Natural killer cell (primary cell): Measurements from ENCODE around the gene TUBB1. TPM values are rescaled to one million over a fixed set of nuclear protein-coding genes. Genes with fewer than 3 reads are reported as not detected.

Experiments
- ATAC-seq, 3 donors: fragments of 150-1000 bp in 2 of 3; fragments of 200-7000 bp in 1 of 3; cut with Tn5 transposase; 1 replicate in 1 of 3; 2 replicates in 2 of 3; pipeline ENCODE4 v1.10.0; 2021; ENCODE audit warnings: mild to moderate bottlenecking in 2 of 3, moderate library complexity in 2 of 3
- DNase-seq, 2 donors: peaks; one replicate each; pipeline versions ENCODE4 v3.0.0 to v3.0.0-alpha.2; 2013 to 2021; ENCODE audit warnings: mixed read lengths in 1 of 2
- H3K27ac ChIP-seq: one replicate; pipeline ENCODE4 v1.5.1; 2013; ENCODE audit warnings: mild to moderate bottlenecking, low read length
- H3K27me3 ChIP-seq: one replicate; pipeline ENCODE4 v1.6.1; 2013; ENCODE audit warnings: low read length; ENCODE audit not compliant: control insufficient read depth, insufficient read depth
- H3K36me3 ChIP-seq: one replicate; pipeline ENCODE4 v1.6.1; 2013; ENCODE audit warnings: low read length; ENCODE audit not compliant: control insufficient read depth, insufficient read depth
- H3K4me1 ChIP-seq: one replicate; pipeline ENCODE4 v1.6.1; 2013; ENCODE audit warnings: low read length; ENCODE audit not compliant: control insufficient read depth, insufficient read depth
- H3K4me3 ChIP-seq: one replicate; pipeline ENCODE4 v1.5.1; 2013; ENCODE audit warnings: low read length
- H3K9me3 ChIP-seq: one replicate; pipeline ENCODE4 v1.6.1; 2013; ENCODE audit warnings: low read length; ENCODE audit not compliant: control insufficient read depth, insufficient read depth
- H3K27ac Mint-ChIP-seq, 2 donors: one replicate each; pipeline ENCODE4 v1.8.0; 2022; ENCODE audit warnings: mild to moderate bottlenecking in 2 of 2, mixed read lengths in 2 of 2, moderate library complexity in 1 of 2
- H3K27me3 Mint-ChIP-seq, 2 donors: one replicate each; pipeline ENCODE4 v1.8.0; 2022; ENCODE audit warnings: low read depth in 2 of 2, mixed read lengths in 2 of 2
- H3K36me3 Mint-ChIP-seq: one replicate; pipeline ENCODE4 v1.8.0; 2022; ENCODE audit warnings: mixed read lengths
- H3K4me1 Mint-ChIP-seq, 2 donors: one replicate each; pipeline ENCODE4 v1.8.0; 2022; ENCODE audit warnings: mixed read lengths in 2 of 2
- H3K4me3 Mint-ChIP-seq: one replicate; pipeline ENCODE4 v1.8.0; 2022; ENCODE audit warnings: mild to moderate bottlenecking, moderate library complexity, mixed read lengths
- H3K9me3 Mint-ChIP-seq, 2 donors: one replicate each; pipeline ENCODE4 v1.8.0; 2022; ENCODE audit warnings: mixed read lengths in 2 of 2
- WGBS: methylation state at CpG from one replicate; pipeline ENCODE4 v1.1.7; 2013; ENCODE audit warnings: missing lambda C conversion rate; ENCODE audit not compliant: insufficient coverage; 5-methylcytosine and 5-hydroxymethylcytosine counted together
- intact Hi-C: fragments of 100-400 bp; cut with micrococcal nuclease; formaldehyde crosslinking; loops from one replicate; pipeline ENCODE4 v1.14.2; 2022
- total RNA-seq, 4 donors: library from RNA; stranded (reverse); fragments of 120-200 nt in 1 of 4; gene quantifications; one replicate each; pipeline versions ENCODE4 v1.2.3 to v1.2.4, GENCODE V29; 2013 to 2022
- TF ChIP-seq, protein P1 (sequence below): fragments of 200-600 bp; IDR thresholded peaks from one replicate; pipeline ENCODE4 v1.8.0; 2022; ENCODE audit warnings: antibody characterized with exemption

TUBB1 gene
- total RNA-seq, 3 donors from 2014 or later (not counting 1 experiment from before 2014, with no cell fraction given), result 4.3 to 46.9 (median 18.8) TPM

DNA sequence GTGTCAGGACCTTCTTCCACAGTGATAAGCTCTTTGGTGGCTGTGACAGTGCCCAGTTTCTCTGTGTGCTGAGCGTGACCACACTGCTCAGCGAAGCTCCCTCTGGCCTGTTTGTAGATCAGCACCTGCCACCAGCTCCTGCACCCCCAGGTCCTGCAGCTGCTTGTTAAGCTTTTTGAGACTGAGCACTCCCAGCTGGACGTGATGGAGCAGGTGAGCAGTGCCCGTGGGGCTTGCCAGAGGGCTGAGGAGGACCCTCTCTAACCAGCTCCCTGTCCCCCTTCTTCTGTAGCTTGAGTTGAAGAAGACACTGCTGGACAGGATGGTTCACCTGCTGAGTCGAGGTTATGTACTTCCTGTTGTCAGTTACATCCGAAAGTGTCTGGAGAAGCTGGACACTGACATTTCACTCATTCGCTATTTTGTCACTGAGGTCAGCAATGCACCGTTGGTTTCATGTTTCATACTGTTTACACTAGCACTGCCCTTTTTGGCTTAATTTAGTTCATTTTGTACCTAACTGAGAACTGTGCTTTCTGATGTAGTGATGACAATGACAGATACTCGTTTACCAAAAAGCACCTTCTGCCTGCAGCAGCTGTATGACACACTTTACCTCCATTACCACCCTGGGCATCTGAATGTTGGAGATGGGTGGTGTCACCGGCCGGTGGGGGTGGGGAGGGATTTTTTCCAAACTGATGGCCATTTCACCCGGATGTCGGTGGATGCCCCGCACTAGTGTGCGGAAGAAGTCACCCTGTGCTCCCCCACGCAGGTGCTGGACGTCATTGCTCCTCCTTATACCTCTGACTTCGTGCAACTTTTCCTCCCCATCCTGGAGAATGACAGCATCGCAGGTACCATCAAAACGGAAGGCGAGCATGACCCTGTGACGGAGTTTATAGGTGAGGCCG lies 25.6 kb upstream of the TUBB1 start:
- Histone ChIP-seq H3K4me3 (no peak overlapping the region), H3K36me3 (peaks cover 88% of the 10 kb centered on the region), H3K27me3 (no peaks in the 10 kb centered on the region), H3K27ac (no peak overlapping the region), H3K9me3 (no peaks in the 10 kb centered on the region), H3K4me1 (no peaks in the 10 kb centered on the region)
- peaks cover 14% of the 10 kb centered on the region for H3K36me3 Mint-ChIP-seq
- no peaks in the 10 kb centered on the region for H3K9me3 Mint-ChIP-seq
- TF ChIP-seq, protein P1, sequence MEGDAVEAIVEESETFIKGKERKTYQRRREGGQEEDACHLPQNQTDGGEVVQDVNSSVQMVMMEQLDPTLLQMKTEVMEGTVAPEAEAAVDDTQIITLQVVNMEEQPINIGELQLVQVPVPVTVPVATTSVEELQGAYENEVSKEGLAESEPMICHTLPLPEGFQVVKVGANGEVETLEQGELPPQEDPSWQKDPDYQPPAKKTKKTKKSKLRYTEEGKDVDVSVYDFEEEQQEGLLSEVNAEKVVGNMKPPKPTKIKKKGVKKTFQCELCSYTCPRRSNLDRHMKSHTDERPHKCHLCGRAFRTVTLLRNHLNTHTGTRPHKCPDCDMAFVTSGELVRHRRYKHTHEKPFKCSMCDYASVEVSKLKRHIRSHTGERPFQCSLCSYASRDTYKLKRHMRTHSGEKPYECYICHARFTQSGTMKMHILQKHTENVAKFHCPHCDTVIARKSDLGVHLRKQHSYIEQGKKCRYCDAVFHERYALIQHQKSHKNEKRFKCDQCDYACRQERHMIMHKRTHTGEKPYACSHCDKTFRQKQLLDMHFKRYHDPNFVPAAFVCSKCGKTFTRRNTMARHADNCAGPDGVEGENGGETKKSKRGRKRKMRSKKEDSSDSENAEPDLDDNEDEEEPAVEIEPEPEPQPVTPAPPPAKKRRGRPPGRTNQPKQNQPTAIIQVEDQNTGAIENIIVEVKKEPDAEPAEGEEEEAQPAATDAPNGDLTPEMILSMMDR, result no peak
- DNase-seq, result no peak
- intact Hi-C loops, result no loop called here
- H3K4me3 Mint-ChIP-seq, result no peak overlapping the region
- no peak overlapping the region for H3K27ac Mint-ChIP-seq
- H3K27me3 Mint-ChIP-seq, result no peaks in the 10 kb centered on the region
- peaks cover 0 to 4% of the 10 kb centered on the region in 2 donors for H3K4me1 Mint-ChIP-seq
- ATAC-seq, result no peak
- 89% methylated on average over 21 of the region's 23 CpGs for WGBS

DNA sequence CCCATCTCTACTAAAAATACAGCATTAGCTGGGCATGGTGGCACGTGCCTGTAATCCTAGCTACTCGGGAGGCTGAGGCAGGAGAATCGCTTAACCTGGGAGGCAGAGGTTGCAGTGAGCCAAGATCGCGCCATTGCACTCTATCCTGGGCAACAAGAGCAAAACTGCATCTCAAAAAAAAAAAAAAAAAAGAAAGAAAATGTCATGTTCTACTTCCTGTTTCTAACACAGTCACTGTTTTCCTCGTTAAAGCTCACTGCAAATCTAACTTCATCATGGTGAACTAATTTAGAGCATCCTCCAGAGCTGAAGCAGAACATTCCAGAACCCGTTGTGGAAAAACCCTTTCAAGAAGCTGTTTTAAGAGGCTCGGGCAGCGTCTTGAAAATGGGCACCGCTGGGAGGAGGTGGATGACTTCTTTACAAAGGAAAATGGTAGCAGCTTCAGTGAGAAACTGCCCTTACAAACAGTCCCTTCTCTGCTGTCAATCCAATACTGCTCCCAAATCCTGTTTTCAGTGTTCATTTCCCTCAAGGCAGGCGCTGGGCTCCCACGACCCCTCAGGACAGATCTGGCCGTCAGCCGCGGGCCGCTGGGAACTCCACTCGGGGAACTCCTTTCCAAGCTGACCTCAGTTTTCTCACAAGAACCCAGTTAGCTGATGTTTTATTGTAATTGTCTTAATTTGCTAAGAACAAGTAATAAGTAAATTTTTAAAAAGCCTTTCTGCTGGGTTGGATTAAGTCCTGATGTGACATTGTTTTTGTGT lies 24.7 kb upstream of the TUBB1 start:
- Mint-ChIP-seq H3K36me3 (peaks cover 7% of the 10 kb centered on the region), H3K27me3 (no peaks in the 10 kb centered on the region), H3K9me3 (no peaks in the 10 kb centered on the region), H3K4me3 (no peak overlapping the region), H3K27ac (peak overlapping the region in 1 of 2 donors; percentile 27), H3K4me1 (peaks cover 0 to 4% of the 10 kb centered on the region in 2 donors)
- ATAC-seq, result no peak
- Histone ChIP-seq H3K36me3 (peaks cover 83% of the 10 kb centered on the region), H3K4me1 (no peaks in the 10 kb centered on the region), H3K4me3 (no peak overlapping the region), H3K9me3 (no peaks in the 10 kb centered on the region), H3K27ac (no peak overlapping the region), H3K27me3 (no peaks in the 10 kb centered on the region)
- WGBS, result 84% methylated on average over 17 of the region's 17 CpGs
- intact Hi-C loops, result no loop called here
- TF ChIP-seq, protein P1, result no peak
- no peak for DNase-seq

DNA sequence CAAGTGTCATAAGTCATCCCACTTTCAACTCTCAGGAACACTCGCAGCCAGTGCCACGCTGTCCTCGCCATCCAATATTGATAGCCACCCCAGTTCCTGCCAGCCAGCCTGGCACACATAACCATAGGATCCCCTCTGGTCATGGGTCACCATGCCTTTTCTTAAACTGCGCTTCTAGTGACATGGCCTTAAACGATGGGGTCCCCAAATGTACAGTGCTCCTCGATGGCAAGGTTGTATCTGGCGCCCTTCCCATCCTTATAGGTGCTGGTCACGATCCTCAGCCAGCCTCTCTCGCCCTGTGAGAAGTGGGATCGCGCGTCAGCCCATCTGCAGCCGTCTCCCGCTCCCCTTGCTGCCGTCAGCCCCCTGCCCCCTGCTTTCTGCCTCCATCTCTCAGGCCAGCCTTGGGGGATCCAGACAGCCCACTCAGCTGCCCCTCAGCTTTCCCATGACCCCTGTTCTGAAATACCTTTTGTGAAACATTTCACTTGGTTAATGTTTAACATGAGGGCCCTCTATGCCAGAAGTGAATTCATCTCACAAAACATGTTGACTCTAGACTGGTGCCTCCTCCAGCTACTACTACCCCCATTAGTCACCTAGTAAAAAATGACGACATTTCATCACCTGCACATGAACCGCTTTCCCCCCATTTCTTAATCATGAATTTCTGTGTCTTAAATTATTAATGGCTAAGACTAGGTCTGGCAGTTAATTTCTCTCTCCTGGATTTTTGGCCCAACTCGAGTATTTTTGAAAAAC lies 23.6 kb upstream of the TUBB1 start:
- no peak for ATAC-seq
- 93% methylated on average over 17 of the region's 18 CpGs for WGBS
- H3K4me1 Mint-ChIP-seq, result peaks cover 0 to 4% of the 10 kb centered on the region in 2 donors

More for the DNA sequence above, 23.6 kb upstream of the TUBB1 start:
- no peak overlapping the region for H3K27ac ChIP-seq
- H3K4me3 Mint-ChIP-seq, result no peak overlapping the region
- peaks cover 75% of the 10 kb centered on the region for H3K36me3 ChIP-seq
- H3K4me1 ChIP-seq, result no peaks in the 10 kb centered on the region
- H3K4me3 ChIP-seq, result no peak overlapping the region
- H3K27me3 Mint-ChIP-seq, result no peaks in the 10 kb centered on the region
- no peaks in the 10 kb centered on the region for H3K27me3 ChIP-seq
- H3K36me3 Mint-ChIP-seq, result peaks cover 7% of the 10 kb centered on the region
- H3K9me3 ChIP-seq, result no peaks in the 10 kb centered on the region
- DNase-seq, result no peak
- H3K27ac Mint-ChIP-seq, result peak overlapping the region in 1 of 2 donors; percentile 19
- no peaks in the 10 kb centered on the region for H3K9me3 Mint-ChIP-seq
- intact Hi-C loops, result no loop called here
- TF ChIP-seq, protein P1, result no peak
